Karpas-422 (cell line): Measurements from ENCODE around the gene ATP9A. TPM values are rescaled to one million over a fixed set of nuclear protein-coding genes. Genes with fewer than 3 reads are reported as not detected.

Experiments
- DNase-seq: peaks from one replicate; pipeline ENCODE4 v3.0.0-alpha.2; 2015
- H2AFZ ChIP-seq: fragments of 200-600 bp; sonication (generic); 2 replicates; pipeline ENCODE4 v1.6.1; 2014; ENCODE audit warnings: antibody characterized with exemption, low read length, mixed read lengths
- H3K27ac ChIP-seq: fragments of 200-600 bp; sonication (generic); 2 replicates; pipeline ENCODE4 v1.5.1; 2014; ENCODE audit warnings: mild to moderate bottlenecking, low read length, moderate library complexity
- H3K27me3 ChIP-seq: fragments of 200-600 bp; sonication (generic); 2 replicates; pipeline ENCODE4 v1.6.1; 2014; ENCODE audit warnings: low read length, mixed read lengths
- H3K36me3 ChIP-seq: fragments of 200-600 bp; sonication (generic); 2 replicates; pipeline ENCODE4 v1.6.1; 2014; ENCODE audit warnings: low read length, mixed read lengths; ENCODE audit not compliant: insufficient read depth
- H3K4me1 ChIP-seq: fragments of 200-600 bp; sonication (generic); 2 replicates; pipeline ENCODE4 v1.6.1; 2014; ENCODE audit warnings: mild to moderate bottlenecking, low read length, mixed read lengths
- H3K4me2 ChIP-seq: fragments of 200-600 bp; sonication (generic); 2 replicates; pipeline ENCODE4 v1.6.1; 2014; ENCODE audit warnings: low read length, low read depth, mild to moderate bottlenecking; ENCODE audit not compliant: poor library complexity, severe bottlenecking
- H3K4me3 ChIP-seq: fragments of 200-600 bp; sonication (generic); 2 replicates; pipeline ENCODE4 v1.5.1; 2014; ENCODE audit warnings: mild to moderate bottlenecking, antibody characterized with exemption, low read length, mixed read lengths
- H3K79me2 ChIP-seq: fragments of 200-600 bp; sonication (generic); 2 replicates; pipeline ENCODE4 v1.6.1; 2014; ENCODE audit warnings: mild to moderate bottlenecking, low read length, mixed read lengths
- H3K9ac ChIP-seq: fragments of 200-600 bp; sonication (generic); 2 replicates; pipeline ENCODE4 v1.6.0; 2014; ENCODE audit warnings: low read length
- H3K9me2 ChIP-seq: fragments of 200-600 bp; sonication (generic), shearing (Covaris generic); replicated peaks from 2 replicates; pipeline ENCODE4 v1.6.0; 2014; ENCODE audit warnings: mild to moderate bottlenecking, low read length, moderate library complexity; ENCODE audit not compliant: insufficient read depth
- H3K9me3 ChIP-seq: fragments of 300-700, 200-600 bp; sonication (generic); 2 replicates; pipeline ENCODE4 v1.6.1; 2014; ENCODE audit warnings: low read length, mixed read lengths
- H4K20me1 ChIP-seq: fragments of 200-600 bp; sonication (generic); 2 replicates; pipeline ENCODE4 v1.6.1; 2014; ENCODE audit warnings: mild to moderate bottlenecking, antibody characterized with exemption, low read length, low read depth; ENCODE audit not compliant: insufficient read depth
- total RNA-seq: library from RNA; depleted of rRNA; stranded (reverse); fragments of >200 nt; shearing (Covaris generic); gene quantifications from 2 replicates; pipeline ENCODE4 v1.2.3, GENCODE V29; 2014; ENCODE audit warnings: low replicate concordance

The ATP9A gene
- total RNA-seq, 1 experiment from 2014 or later: 0.19 TPM

- Histone ChIP-seq H3K9ac (no peak overlapping the region), H3K9me2 (no peaks in the 10 kb centered on the region), H3K27me3 (peaks cover 4% of the 10 kb centered on the region; the same call in 1 of the 2 replicates), H3K27ac (no peak overlapping the region), H3K9me3 (no peaks in the 10 kb centered on the region), H3K4me2 (no peak overlapping the region), H3K79me2 (no peaks in the 10 kb centered on the region), H4K20me1 (no peaks in the 10 kb centered on the region), H3K36me3 (no peaks in the 10 kb centered on the region), H3K4me3 (no peak overlapping the region), H2AFZ (no peak overlapping the region; the same call in 1 of the 2 replicates), H3K4me1 (peaks cover 19% of the 10 kb centered on the region)
- DNase-seq: no peak
These were observed 139.4 kb downstream of the ATP9A start for GRCh38 chr20:51628533-51629398.

GRCh38 chr20:51627586-51627985 is 140.6 kb downstream of the ATP9A start:
- Histone ChIP-seq H4K20me1 (no peaks in the 10 kb centered on the region), H3K4me2 (no peak overlapping the region), H3K36me3 (no peaks in the 10 kb centered on the region), H3K9me2 (no peaks in the 10 kb centered on the region), H3K79me2 (no peaks in the 10 kb centered on the region), H3K9ac (no peak overlapping the region), H2AFZ (no peak overlapping the region), H3K4me3 (no peak overlapping the region), H3K9me3 (no peaks in the 10 kb centered on the region), H3K4me1 (peaks cover 20% of the 10 kb centered on the region), H3K27ac (no peak overlapping the region), H3K27me3 (peaks cover 4% of the 10 kb centered on the region; the same call in 1 of the 2 replicates)
- no peak for DNase-seq

- peaks cover 21% of the 10 kb centered on the region for H3K4me1 ChIP-seq
- no peak overlapping the region for H3K27ac ChIP-seq
- no peaks in the 10 kb centered on the region for H3K9me3 ChIP-seq
- H4K20me1 ChIP-seq: no peaks in the 10 kb centered on the region
- H3K9me2 ChIP-seq: no peaks in the 10 kb centered on the region
- H3K4me2 ChIP-seq: no peak overlapping the region
- no peak overlapping the region for H3K9ac ChIP-seq
- DNase-seq: no peak
- no peak overlapping the region for H3K4me3 ChIP-seq
- H3K36me3 ChIP-seq: no peaks in the 10 kb centered on the region
- no peak overlapping the region for H2AFZ ChIP-seq
- no peaks in the 10 kb centered on the region for H3K27me3 ChIP-seq
- H3K79me2 ChIP-seq: no peaks in the 10 kb centered on the region
These were observed 143.1 kb downstream of the ATP9A start for GRCh38 chr20:51625105-51625504.

- no peak overlapping the region for H3K4me3 ChIP-seq
- no peaks in the 10 kb centered on the region for H3K79me2 ChIP-seq
- peak overlapping the region; percentile 87 for H2AFZ ChIP-seq
- no peaks in the 10 kb centered on the region for H3K36me3 ChIP-seq
- peak; percentile 91 for DNase-seq
- no peaks in the 10 kb centered on the region for H3K27me3 ChIP-seq
- H3K9me2 ChIP-seq: no peaks in the 10 kb centered on the region
- no peak overlapping the region for H3K4me2 ChIP-seq
- H3K4me1 ChIP-seq: peaks cover 25% of the 10 kb centered on the region
- no peaks in the 10 kb centered on the region for H4K20me1 ChIP-seq
- H3K27ac ChIP-seq: no peak overlapping the region
- H3K9me3 ChIP-seq: no peaks in the 10 kb centered on the region
- H3K9ac ChIP-seq: peak overlapping the region; percentile 29; the same call in 1 of the 2 replicates
These were observed 143.9 kb downstream of the ATP9A start for GRCh38 chr20:51624157-51624731.

GRCh38 chr20:51623255-51623654 is 144.9 kb downstream of the ATP9A start:
- Histone ChIP-seq H4K20me1 (no peaks in the 10 kb centered on the region), H3K36me3 (no peaks in the 10 kb centered on the region), H3K9ac (no peak overlapping the region), H3K79me2 (no peaks in the 10 kb centered on the region), H2AFZ (no peak overlapping the region), H3K9me3 (no peaks in the 10 kb centered on the region), H3K9me2 (no peaks in the 10 kb centered on the region), H3K27me3 (no peaks in the 10 kb centered on the region), H3K4me1 (peaks cover 18% of the 10 kb centered on the region), H3K4me2 (no peak overlapping the region), H3K4me3 (no peak overlapping the region), H3K27ac (no peak overlapping the region)
- DNase-seq: no peak

- Histone ChIP-seq H3K4me2 (no peak overlapping the region), H4K20me1 (no peaks in the 10 kb centered on the region), H3K79me2 (no peaks in the 10 kb centered on the region), H3K4me3 (no peak overlapping the region), H3K27me3 (no peaks in the 10 kb centered on the region), H3K9me2 (no peaks in the 10 kb centered on the region), H3K4me1 (peaks cover 11% of the 10 kb centered on the region), H3K27ac (no peak overlapping the region), H2AFZ (no peak overlapping the region), H3K36me3 (no peaks in the 10 kb centered on the region), H3K9ac (no peak overlapping the region), H3K9me3 (no peaks in the 10 kb centered on the region)
- no peak for DNase-seq
These were observed 146.0 kb downstream of the ATP9A start for GRCh38 chr20:51622004-51622874.

GRCh38 chr20:51620432-51620831 is 147.8 kb downstream of the ATP9A start:
- Histone ChIP-seq H3K79me2 (no peaks in the 10 kb centered on the region), H3K9me3 (no peaks in the 10 kb centered on the region), H3K9me2 (no peaks in the 10 kb centered on the region), H4K20me1 (no peaks in the 10 kb centered on the region), H2AFZ (no peak overlapping the region), H3K4me3 (no peak overlapping the region), H3K9ac (no peak overlapping the region), H3K27me3 (no peaks in the 10 kb centered on the region), H3K4me2 (no peak overlapping the region), H3K4me1 (peaks cover 11% of the 10 kb centered on the region), H3K36me3 (no peaks in the 10 kb centered on the region), H3K27ac (no peak overlapping the region)
- DNase-seq: no peak

GRCh38 chr20:51616060-51616459 is 152.1 kb downstream of the ATP9A start:
- no peak overlapping the region for H3K27ac ChIP-seq
- H2AFZ ChIP-seq: no peak overlapping the region
- H3K36me3 ChIP-seq: no peaks in the 10 kb centered on the region

More at GRCh38 chr20:51616060-51616459, 152.1 kb downstream of the ATP9A start:
- Histone ChIP-seq H3K9me2 (no peaks in the 10 kb centered on the region), H3K27me3 (no peaks in the 10 kb centered on the region), H4K20me1 (no peaks in the 10 kb centered on the region), H3K79me2 (no peaks in the 10 kb centered on the region), H3K4me1 (peaks cover 13% of the 10 kb centered on the region), H3K9ac (no peak overlapping the region), H3K9me3 (no peaks in the 10 kb centered on the region), H3K4me2 (no peak overlapping the region), H3K4me3 (no peak overlapping the region)
- peak; percentile 55 for DNase-seq
